ENCODE data around the gene BBIP1.
"Not testable (repeated sequence)": the region's sequence is repeated elsewhere in the genome, so short reads cannot be mapped to it uniquely, and the experiment has no call there.

The BBIP1 gene

DNA sequence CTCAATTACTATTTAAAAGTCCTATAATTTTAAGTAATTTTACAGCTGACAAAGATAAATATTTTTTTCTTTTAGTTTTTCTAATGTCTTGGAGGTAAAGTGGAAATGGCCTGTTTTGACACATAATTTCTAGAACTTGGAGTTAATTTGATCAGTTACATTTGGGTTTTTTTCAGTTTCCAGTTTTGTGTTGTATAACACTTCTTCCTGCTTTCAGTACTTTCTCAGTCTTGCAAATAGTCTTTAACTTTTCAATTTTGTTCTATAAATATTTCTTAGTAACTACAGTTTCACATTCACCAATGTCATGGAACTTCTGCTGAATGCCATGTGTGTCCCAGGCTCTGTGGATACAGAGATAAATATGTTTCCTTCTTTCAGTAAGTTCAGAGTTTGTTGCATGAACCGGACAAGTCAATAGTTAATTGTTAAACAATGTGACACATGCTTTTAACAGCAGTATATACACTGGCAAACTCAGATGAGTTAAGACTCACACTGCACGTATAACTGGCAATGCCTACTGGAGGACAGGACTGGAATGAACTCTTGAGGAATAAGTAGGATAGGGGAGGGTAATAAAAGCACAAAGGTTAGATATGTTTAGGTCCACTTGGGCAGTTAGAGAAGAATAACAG lies 5.0 kb upstream of the BBIP1 start:
- no peak for DNase-seq (ENCODE audit: low read depth in 4 of 4, low spot score in 1 of 4)

GRCh38 chr10:110919971-110920881 lies 1.2 kb upstream of the BBIP1 start:
- peak in 2 of 4 experiments; percentile 2 to 5 for DNase-seq (ENCODE audit: low read depth in 4 of 4, low spot score in 1 of 4)

- peak in 3 of 4 experiments; percentile 88 to 97 (median 96) for DNase-seq (ENCODE audit: low read depth in 4 of 4, low spot score in 1 of 4)
Observed at GRCh38 chr10:110919349-110919931, 460 bp upstream of the BBIP1 start, which contains the start of gene SHOC2. Gene SHOC2, plus strand, starts transcription at chr10:110919604. Its CDS starts 44,755 bp downstream, at chr10:110964359.

GRCh38 chr10:110918269-110918642 lies 724 bp downstream of the BBIP1 start:
- DNase-seq (ENCODE audit: low read depth in 4 of 4, low spot score in 1 of 4), result peak in 3 of 4 experiments; percentile 57 to 85 (median 77)

DNA sequence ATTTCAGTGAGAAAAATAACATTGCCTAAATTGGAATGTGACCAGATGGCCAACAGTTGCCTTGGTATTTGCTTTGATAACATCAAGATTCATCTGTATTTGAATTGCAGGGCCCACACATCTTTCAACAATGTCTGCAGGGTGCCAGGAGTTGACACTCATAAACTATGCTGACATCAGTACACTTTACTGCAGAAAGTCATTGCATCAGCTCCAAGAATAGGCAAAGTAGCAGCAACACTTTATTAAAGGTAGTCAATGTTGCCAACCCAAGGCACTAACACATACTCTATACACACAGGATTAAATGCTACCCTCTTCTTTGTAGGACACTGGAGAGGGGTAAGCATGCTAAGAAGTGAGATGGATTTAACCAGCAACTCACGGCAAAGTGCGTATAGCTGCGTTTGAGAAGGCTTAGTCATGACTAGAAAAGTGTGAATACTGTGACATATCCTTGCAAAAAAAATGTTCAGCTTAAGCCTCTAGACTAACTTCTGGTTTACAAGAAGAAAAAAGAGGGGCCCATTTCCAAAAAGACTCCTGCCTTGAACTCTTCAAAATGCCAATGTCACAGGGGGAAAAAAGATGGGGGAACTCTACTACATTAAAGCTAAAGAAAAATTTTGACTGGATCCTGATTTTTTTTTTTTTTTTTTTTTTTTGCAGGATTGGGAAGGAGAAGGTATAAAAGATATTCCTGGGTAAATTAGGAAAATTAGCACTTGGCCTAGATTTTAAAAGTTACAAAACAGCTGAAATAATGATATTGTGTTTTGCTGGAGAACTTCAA lies 2.2 kb downstream of the BBIP1 start:
- no peak for DNase-seq (ENCODE audit: low read depth in 4 of 4, low spot score in 1 of 4)

- not testable (repeated sequence) for DNase-seq (ENCODE audit: low read depth in 4 of 4, low spot score in 1 of 4)
Observed at GRCh38 chr10:110915600-110915999, 3.4 kb downstream of the BBIP1 start.

DNA sequence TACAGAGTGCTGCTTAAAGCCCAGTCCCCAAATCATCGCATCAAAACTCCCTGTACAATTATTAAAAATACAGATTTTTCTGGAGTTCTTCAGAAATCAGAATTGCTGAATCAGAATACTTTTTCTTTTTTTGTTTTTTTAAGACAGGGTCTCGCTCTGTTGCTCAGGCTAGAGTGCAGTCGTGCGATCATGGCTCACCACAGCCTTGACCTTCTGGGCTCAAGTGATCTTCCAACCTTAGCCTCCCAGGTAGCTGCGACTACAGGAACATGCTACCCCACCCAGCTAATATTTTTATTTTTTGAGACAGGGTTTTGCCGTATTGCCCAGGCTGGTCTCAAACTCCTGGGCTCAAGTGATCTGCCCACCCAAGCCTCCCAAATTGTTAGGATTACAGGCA lies 3.9 kb downstream of the BBIP1 start:
- no peak for DNase-seq (ENCODE audit: low read depth in 4 of 4, low spot score in 1 of 4)

- DNase-seq (ENCODE audit: low read depth in 4 of 4, low spot score in 1 of 4), result no peak
Observed at GRCh38 chr10:110914431-110914830, 4.5 kb downstream of the BBIP1 start.

DNA sequence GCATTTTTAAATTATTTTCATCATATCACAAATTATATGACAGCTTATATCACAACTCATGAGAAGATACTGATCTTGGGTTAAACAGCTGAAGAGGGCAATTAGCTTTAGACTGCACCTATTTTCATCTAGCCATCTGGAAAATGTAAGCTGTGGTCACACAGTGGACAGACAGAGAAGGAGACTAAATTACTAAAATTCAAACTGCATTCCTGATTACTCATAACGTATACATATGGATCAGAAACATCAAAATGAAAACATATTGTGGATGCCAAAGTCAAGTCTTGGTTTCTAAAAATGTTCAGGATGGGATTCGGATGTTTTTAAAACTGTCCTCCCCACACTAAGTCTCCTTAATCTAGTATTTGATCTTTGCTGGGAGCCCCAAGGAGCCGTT lies 6.6 kb downstream of the BBIP1 start:
- no peak for DNase-seq (ENCODE audit: low read depth in 4 of 4, low spot score in 1 of 4)

DNA sequence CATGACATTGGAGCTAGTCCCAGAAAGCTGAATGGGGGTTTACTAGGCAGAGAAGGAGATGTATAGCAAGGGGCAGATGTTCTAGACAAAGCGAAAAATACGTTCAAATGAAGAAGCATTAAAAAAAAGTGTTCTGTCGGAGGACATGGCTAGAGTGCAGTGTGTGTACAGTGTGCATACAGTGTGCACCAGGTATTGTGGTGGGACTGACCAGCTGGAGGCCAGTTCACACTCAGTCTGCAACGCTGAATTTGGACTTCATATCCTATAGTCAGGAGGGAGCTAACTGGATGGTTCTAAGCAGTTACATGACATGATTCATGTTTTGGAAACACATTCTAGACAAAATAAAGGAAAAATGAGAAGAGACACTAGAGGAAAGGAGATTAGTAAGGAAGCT lies 8.8 kb downstream of the BBIP1 start:
- DNase-seq (ENCODE audit: low read depth in 4 of 4, low spot score in 1 of 4), result no peak

DNA sequence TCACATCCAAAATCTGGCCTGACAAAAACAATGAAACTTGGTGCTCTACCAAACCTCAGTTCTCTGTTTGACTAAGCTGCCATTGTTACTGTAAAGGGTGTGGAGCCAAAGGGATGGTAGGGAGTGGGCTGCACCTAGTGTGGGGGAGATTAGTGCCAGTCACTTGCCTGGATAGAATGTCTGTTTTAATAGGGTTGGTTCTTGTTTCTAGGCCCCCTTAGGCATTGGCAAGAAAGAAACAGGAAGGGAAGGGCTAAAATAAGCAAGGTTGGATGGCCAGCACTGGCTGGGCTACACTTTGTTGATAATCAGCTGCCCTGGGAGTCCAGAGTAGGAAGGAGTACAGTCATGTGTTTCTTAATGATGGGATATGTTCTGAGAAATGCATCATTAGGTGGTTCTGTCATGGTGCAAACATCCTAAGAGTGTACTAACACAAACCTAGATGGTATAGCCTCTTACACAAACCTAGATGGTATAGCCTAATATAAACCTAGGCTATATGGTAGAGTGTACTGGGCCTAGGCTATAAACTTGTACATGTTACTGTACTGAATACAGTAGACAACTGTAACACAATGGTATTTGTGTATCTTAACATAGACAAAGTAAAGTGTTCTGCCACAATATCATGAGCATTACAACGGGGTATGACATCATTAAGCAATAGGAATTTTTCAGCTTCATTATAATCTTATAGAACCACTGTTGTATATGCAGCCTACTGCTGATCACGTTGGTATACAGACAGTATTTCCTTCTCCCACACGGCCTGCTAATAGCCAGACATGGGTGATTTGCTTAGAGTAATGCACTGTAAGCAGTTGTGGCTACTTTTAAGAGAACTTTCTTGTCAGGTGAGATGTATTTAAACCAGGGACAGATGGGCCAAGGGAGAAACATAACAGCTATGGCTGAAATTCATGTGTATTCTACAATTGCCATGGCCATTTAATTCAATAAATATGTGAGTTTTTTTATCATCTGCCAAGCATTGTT lies 15.4 kb downstream of the BBIP1 start:
- DNase-seq (ENCODE audit: low read depth in 4 of 4, low spot score in 1 of 4), result no peak

DNA sequence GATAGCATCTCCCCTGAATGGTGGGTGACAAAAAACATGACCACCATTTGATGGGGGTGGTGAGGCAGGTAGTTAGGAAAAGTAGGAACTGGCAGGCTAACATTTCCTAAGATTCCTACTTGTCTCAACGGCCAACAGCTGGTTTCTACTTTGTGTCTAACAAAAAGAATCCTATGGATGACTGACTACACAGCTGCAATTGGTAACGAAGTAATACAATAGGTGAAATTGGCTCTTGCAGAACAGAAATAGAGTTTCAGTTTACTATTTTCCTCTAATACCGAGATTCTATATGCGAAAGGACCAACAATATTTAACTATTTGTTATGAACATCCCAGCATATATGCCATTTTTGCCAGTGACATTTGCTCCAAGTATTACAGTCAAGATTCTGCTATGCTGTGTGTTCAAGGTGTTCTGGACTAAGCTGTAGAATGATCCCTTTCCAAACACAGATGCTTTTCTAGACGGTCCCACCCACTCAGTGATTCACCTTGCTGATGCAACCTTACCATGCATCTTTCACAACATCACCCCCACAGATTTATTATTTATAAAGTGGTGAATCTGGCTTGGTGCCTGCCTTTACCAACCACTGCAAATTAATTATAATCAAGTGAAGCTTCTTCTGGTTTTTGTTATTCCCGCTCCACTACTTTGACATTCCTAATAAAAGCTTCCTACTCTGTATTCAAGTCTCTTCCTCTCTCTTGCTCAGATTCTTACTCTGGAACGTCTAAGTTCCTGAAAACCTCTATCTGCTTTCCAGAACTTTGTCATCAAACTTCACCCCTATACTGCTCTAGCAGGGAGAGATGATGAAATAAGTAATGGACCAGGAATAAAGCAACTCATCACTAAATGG lies 16.8 kb downstream of the BBIP1 start:
- peak in 2 of 4 experiments; percentile 9 to 30 for DNase-seq (ENCODE audit: low read depth in 4 of 4, low spot score in 1 of 4)

GRCh38 chr10:110900983-110901382 lies 18.0 kb downstream of the BBIP1 start:
- no peak for DNase-seq (ENCODE audit: low read depth in 4 of 4, low spot score in 1 of 4)

- DNase-seq (ENCODE audit: low read depth in 4 of 4, low spot score in 1 of 4), result no peak
Observed at GRCh38 chr10:110898391-110898790, 20.6 kb downstream of the BBIP1 start.

GRCh38 chr10:110897184-110897583 lies 21.8 kb downstream of the BBIP1 start:
- no peak for DNase-seq (ENCODE audit: low read depth in 4 of 4, low spot score in 1 of 4)

GRCh38 chr10:110893559-110894179 lies 25.3 kb downstream of the BBIP1 start:
- no peak for DNase-seq (ENCODE audit: low read depth in 4 of 4, low spot score in 1 of 4)

DNA sequence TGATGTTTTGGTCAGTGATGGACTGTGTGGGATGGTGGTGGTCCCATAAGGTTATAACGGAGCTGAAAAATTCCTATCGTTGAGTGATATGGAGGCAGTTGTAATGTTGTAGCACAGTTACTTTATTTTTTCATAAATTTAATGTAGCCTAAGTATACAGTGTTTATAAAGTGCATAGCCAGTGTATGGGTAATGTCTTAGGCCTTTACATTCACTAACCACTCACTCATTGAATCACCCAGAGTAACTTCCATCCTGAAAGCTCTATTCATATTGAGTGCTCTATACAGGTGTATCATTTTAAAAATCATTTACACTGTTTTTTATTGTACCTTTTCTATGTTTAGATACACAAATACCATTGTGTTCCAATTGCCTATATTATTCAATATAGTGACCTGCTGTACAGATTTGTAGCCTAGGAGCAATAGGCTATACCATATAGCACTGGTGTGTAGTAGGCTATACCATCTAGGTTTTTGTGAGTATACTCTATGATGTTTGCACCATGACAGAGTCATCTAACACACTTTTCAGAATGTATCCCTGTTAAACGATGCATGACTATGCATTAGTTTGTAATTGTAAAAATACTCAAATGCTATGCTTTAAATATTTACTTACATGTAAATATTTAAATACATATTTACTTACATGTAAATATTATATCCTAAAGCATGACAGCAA lies 26.2 kb downstream of the BBIP1 start:
- DNase-seq (ENCODE audit: low read depth in 4 of 4, low spot score in 1 of 4), result no peak

DNA sequence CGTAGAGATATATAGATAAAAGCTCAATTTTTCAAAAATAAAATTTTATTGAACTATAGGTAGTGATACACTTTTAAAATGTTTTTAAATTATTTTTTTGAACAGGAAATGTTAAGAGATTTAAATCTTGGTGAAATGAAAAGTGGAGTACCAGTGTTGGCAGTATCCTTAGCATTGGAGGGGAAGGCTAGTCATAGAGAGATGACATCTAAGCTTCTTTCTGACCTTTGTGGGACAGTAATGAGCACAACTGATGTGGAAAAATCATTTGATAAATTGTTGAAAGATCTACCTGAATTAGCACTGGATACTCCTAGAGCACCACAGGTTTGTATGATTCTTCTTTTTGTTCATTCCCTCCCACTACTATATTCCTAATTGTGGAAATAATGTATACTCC lies 31.4 kb downstream of the BBIP1 start:
- no peak for DNase-seq (ENCODE audit: low read depth in 4 of 4, low spot score in 1 of 4)

Data from stimulated activated CD4-positive, alpha-beta T cell treated with anti-CD3 and anti-CD28 coated beads, Interleukin-1b, Interleukin-23, amount 100 ng/mL, for 24 hours (primary cell).